HuH-7.5 (cell line): Measurements from ENCODE around the gene ARRB2.

Source experiments
- DNase-seq: peaks from one replicate; pipeline ENCODE4 v3.0.0; 2011; ENCODE audit warnings: low spot score

ARRB2 gene

DNA sequence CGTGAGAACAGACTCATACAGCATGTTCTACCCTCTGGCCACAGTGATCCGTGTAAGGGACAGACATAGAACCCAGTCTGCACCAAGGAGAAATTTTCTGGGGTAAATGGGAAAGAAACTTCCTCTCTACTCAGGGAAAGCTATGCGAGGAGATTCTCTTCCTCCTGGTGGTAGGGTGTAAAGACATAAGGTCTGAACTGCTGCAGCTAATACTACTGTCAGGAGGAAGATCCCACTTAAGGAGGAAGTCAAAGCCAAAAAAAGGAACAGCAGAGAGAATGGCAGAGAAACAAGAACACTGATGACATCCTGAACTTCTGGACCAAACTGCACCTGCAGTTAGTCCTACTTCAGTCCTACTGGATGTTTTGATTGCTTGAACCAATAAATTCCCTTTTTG lies 54.2 kb downstream of the ARRB2 start:
- no peak for DNase-seq

DNA sequence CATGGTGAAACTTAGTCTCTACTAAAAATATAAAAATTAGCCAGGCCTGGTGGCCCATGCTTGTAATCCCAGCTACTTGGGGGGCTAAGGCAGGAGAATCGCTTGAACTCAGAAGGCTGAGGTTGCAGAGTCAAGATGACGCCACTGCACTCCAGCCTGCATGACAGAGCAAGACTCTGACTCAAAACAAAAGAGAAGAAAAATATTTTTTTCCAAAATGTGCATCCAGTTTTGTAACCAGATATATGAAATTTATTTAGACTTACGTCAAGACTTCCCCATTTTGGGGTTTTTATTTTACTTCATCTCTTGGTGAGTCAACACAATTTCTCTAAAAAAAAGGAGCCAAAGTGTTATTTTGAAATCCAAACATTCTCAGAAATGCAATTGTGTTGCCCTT lies 55.8 kb downstream of the ARRB2 start:
- DNase-seq = no peak

DNA sequence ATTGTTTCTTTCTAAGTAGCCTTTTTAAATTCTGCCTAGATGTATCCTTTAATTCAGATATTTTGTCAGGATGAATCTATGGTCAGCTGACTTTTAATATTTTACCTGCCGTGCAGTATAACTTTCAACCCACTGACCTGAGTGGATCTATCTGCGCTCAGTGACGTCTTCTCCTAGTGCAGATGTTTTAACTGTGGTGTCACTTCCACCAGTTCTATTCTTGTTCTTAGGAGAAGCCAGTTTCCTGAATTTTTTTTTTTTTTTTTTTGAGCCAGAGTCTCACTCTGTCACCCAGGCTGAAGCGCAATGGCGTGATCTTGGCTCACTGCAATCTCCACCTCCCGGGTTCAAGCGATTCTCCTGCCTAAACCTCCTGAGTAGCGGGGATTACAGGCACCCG lies 56.3 kb downstream of the ARRB2 start:
- no peak for DNase-seq

DNA sequence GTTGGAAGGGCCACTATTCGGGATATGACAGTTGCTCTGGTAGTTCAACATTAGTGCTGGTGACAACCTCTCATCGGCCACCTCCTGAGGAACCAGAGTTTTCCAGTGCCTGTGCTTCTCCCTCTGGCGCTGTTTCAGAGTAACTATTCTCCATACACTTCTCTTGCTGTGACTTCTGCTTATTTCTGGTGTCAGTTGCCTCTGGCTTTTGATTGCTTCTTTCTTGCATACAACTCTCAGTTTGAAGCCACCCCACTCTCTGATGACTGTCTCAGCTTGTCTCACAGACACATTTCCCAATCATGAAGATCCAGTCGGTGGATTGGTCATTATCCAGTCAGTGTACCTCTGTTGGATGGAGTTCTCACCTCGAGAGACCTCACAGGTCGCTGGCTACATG lies 57.9 kb downstream of the ARRB2 start:
- no peak for DNase-seq

DNA sequence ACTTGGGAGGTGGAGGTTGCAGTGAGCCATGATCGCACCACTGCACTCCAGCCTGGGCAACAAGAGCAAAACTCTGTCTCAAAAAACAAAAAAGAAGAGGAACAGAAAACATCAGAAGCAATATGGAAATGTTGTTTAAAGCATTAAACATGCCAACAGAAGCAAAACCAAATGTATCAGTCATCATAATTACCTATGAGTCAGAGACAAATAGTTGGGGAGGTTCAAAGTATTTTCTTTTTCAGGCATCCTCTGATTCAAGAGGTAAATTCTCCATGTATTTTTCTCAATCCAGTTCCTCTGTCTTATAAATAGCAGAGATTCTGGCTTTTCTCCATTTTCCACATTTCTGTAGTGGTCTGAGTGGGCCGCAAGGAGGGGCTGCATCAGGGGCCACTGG lies 59.2 kb downstream of the ARRB2 start:
- no peak for DNase-seq
